ENCODE results near the gene CRYBG1.

The CRYBG1 gene

DNA sequence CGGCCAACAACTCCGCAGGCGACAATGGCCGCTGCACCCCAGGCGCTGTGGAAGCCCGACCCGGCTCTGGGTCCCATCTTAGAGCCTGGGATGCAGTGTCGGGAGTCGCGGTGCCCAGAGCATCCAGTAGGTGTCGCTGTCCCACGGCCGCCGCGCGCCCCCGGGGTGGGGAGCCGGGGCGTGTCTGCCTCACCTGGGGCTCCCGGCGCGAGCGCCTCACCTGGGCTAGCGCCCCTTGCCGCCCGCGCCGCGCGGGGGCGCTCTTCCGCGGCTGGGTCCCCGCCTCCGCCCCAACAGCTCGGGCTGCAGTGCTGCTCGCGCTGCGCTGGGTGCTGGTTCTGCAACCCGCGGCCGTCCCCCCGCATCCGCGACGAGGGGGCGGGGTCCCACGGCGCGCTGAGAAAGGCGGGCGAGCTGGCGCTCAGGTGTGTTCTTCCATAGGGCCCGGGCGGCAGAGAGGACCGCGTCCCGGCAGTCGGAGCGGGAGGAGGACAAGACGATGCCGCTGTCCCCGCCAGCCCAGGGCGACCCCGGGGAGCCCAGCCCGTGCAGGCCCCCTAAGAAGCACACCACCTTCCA is at the start of gene CRYBG1:
TSS of gene CRYBG1 (plus strand) at position 308 of the 579 bp plus-strand sequence. CDS start at position 500, 192 bp downstream.
- in situ Hi-C loops (cut with MboI; ENCODE audit: low sequenced_read_pairs) = no loop called here

DNA sequence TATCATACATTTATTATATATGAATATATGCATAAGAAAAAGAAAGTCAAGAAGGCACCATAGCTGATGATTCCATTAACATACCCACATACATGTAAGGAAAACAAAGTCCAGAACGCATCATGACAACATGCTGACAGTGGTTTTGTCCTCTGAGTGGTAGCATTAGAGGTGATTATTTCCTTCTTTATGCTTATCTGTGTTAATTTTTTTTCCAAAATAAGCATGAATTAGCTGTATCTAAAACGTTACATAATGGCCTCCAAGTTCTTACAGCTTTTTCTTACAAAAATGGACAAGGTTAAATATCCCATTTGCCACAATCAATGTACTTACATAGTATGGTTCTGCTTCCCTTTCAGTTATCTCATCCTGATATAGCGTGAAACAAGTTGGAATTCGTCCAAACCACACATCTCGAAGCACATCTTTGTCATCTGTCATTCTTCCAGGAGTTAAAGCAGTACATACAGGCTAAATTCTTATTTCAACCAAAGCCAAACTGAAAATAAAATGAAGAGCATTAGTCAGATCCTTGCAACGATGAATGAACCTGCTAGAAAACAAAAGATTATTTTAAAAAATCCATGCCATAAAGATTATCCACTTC is 44.6 kb upstream of the CRYBG1 start:
- in situ Hi-C loops (cut with MboI; ENCODE audit: low sequenced_read_pairs) = no loop called here

DNA sequence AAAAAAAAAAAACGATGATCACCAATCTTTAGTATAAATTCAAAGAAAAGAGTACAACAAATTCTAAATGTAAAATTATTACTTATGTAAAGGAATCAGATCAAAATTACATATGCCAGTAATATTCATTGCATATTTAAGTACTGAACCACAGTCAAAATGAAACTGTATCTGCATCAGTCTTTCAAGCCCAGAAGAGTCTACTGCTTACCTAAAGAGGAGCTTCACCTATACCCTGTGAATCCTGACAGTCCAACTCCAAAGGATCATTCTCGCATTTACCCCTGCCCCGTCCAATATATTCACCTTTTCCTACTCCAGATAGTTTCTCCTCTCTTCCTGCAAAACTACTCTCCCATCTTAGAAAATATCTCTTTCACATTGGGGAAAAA is 44.1 kb upstream of the CRYBG1 start:
- in situ Hi-C loops (cut with MboI; ENCODE audit: low sequenced_read_pairs) = no loop called here

DNA sequence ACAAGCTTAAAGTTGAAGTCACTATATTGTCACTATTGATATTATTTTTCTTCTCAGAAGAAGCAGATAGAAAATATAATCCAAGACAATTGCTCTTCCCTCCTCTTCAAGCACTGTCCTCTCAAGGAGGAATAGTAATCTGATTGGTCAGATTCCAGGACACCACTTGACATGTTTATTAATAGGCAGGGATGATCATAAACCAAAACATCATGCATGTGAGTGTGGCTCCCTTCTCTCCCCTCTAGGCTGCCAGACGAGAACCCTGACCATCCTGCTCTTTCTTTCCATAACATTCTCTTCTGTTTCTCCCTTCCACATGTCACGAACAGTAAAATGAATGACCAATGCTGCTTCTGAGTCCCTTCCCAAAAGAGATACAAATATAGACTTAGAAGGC is 42.5 kb upstream of the CRYBG1 start:
- in situ Hi-C loops (cut with MboI; ENCODE audit: low sequenced_read_pairs) = no loop called here

DNA sequence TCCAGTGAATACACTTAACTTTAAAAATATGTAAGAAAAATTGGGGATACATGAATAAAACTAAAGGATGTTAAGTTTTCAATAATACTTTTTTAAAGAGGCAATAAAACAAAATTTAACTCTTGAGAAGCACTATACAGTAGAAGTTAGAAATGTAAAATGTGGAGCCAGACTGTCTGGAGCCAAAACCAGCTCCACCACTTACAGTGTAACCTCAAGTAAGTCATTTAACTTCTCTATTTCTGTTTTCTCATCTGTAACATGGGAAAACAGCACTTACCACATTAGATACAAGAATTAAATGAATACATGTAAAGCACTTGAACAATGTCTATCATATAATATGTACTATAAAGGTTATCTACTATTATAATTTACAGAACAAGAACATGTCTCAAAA is 41.7 kb upstream of the CRYBG1 start:
- in situ Hi-C loops (cut with MboI; ENCODE audit: low sequenced_read_pairs) = no loop called here

DNA sequence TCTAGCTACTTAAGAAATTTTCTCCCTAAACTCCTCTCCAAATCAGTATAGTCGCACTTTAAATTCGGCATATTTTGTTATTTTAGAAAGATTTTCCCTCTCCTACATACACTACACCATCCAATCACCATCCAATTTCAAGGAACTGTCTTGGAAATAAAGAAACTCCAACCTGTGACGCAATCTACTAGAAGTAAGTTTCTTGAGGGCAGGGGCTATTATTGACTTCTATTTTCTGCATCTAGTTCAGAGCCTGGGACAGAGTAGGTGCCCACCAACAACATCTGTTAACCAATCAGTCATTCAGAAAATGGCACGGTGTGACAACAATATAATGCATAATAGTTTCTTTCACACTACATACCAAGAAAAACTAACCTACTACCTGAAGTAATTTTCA is 38.6 kb upstream of the CRYBG1 start:
- in situ Hi-C loops (cut with MboI; ENCODE audit: low sequenced_read_pairs) = no loop called here

DNA sequence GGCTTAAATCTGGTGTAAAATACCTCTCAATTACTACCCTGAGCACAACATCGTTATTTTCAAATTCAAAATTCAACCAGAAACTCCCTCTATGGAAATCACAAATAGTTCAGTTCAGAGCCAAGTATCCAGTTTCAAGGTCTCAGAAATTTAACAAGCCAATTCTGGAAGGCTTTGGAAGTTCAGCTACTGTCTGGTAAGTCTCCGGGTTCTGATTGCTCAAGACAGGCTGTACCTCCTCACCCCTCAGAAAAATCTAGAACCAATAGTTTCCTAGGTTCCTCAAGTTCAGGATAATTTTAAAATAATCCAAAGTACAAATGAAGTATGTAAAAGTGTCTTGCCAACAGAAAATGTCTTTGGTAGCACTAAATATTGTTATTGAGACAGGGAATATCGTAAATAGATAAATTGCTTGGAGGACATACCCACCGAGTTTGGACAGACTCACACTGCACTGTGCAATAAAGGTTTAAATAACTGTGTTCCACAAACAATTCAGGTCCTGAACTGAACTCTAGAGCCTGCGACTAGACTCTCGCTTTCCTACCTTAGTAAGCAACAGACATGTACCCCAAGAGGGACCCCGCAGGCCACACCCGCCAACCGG is 35.7 kb upstream of the CRYBG1 start:
- in situ Hi-C loops (cut with MboI; ENCODE audit: low sequenced_read_pairs) = loop anchor here (25.0 kb wide), 1 partner anchor 237 kb away; no protein-coding TSS in a partner anchor

GRCh38 chr6:106325336-106326178 is 35.0 kb upstream of the CRYBG1 start, which contains the start of gene ATG5:
ATG5 (minus strand) TSS chr6:106325760; CDS start chr6:106316208, 9,552 bp downstream.
- in situ Hi-C loops (cut with MboI; ENCODE audit: low sequenced_read_pairs) = loop anchor here (25.0 kb wide), 1 partner anchor 237 kb away; no protein-coding TSS in a partner anchor

- in situ Hi-C loops (cut with MboI; ENCODE audit: low sequenced_read_pairs) = loop anchor here (25.0 kb wide), 1 partner anchor 227 kb away; no protein-coding TSS in a partner anchor
These were observed 25.7 kb upstream of the CRYBG1 start for GRCh38 chr6:106334646-106335448.

DNA sequence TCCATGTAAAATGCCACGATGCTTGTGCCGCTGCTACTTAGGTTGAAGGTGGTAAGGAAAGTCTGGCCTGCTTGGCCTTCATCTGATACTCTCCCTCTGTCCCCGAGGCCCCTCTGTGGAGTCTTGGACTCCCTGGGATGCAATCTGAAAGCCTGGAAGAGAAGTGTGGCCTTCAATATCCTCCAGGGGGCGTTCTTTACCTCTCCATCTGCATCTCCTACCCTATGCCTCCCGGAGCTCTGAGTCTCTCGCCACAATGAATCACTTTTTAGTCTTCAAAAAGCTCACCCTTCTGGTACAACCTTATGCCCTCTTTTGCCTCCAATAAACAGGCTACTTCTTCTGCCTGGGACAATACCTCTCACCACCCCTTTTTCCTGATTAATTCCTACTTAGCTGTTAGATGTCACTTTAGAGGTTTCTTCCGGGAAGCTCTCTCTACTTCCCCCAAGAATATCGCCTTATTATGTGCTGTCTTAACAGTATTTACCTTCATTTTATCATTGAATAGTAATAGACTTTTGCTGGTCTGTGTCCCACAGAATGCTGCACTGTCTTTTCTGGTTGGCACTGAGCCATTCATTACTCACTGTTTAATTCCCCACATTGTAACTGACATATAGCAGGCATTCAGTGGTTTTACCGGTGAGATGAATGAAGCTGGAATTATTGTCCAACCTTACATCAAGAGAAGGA is 21.0 kb upstream of the CRYBG1 start:
- in situ Hi-C loops (cut with MboI; ENCODE audit: low sequenced_read_pairs) = loop anchor here (10.0 to 25.0 kb wide), 2 partner anchors 223 to 645 kb away; no protein-coding TSS in a partner anchor

- in situ Hi-C loops (cut with MboI; ENCODE audit: low sequenced_read_pairs) = loop anchor here (10.0 to 25.0 kb wide), 2 partner anchors 215 to 638 kb away; no protein-coding TSS in a partner anchor
These were observed 13.3 kb upstream of the CRYBG1 start for GRCh38 chr6:106347219-106347618.

DNA sequence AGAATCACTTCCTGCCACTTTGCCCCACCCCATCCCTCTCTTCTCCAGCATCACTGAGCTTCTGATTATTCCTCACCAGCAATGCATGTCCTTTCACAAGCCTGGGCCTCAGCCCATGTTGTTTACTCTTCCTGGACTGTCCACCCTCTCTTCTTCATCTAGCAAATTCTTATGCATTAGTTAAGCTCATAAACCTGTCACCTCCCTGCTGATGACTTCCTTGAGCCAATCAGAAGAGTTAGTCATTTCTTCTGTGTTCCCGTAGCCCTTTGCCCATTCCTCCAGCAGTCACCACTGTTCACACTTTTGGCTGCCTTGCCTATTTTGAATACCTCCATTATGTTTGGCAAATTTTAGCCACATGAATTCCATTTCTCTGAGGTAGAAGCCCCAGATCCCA is 4.1 kb upstream of the CRYBG1 start:
- in situ Hi-C loops (cut with MboI; ENCODE audit: low sequenced_read_pairs) = no loop called here

DNA sequence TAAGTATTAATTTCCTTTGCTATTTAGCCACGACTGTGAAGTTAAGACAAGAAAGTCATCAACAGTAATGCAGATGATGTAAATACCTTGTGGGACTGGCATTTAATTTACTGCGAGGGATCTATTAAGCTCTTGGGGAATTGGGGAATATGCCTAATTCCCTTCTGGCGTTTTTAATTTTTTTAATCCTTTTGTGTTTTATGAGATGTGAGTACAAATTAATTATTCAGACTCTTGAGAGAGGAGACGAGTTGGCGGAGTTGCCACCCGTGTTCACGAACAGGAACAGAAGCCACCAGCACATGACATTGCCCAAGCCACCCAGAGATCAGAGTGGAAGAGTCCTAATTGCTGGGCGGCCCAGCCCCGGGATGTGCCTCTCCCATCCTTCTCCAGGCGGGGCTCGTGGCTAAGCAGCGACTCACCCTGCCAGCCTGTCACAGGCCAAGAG is 533 bp upstream of the CRYBG1 start:
- in situ Hi-C loops (cut with MboI; ENCODE audit: low sequenced_read_pairs) = no loop called here

DNA sequence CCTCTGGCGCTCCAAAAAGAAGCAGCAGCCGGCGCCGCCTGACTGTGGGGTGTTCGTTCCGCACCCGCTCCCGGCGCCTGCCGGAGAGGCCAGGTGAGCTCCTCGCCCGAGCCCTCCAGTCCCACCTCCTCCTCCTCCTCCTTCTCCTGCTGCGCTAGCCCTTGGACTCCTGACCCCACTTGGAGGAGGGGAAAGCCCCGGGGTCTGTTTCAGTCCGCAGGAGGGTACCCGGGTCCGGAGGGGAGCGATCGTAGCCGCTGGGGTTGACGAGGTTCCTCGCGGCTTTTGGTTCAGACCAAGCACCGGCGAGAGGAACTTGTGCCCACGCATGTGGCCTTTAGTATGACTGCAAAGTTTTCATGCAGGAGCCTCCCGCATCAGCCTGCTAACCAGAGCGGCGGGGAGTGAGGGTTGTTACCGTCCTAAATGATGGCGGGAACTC is 493 bp downstream of the CRYBG1 start:
- in situ Hi-C loops (cut with MboI; ENCODE audit: low sequenced_read_pairs) = no loop called here

DNA sequence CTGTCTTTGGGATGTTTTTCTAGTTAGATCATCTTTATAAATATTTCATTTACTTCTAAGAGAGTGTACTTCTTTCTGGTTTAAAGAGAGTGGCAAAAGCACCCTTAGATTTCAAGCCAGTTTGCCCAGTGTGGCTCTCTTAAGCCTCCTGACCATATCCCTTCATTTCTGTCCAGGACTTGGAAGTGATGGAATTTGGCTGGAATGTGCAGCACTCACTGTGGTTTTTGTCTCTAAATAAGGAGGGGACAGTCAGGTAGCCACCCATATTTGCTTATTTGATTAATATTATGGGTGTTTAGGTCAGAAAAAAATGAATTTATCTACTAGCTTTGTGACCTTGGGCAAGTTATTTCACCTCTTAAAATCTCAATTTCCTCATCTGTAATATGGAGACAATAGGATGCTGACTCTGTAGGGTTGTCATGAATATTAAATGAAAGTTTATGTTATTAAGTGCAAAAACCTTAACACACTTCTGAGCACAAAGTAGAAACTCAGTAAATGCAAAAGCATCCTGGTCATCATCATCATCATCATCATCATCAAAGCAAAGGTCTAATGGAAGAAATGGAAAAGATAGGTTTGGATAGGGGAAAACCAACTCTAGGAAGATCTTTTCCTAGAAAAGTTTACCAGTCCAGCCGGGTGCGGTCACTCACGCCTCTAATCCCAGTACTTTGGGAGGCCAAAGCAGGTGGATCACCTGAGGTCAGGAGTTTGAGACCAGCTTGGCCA is 3.1 kb downstream of the CRYBG1 start:
- in situ Hi-C loops (cut with MboI; ENCODE audit: low sequenced_read_pairs) = no loop called here

DNA sequence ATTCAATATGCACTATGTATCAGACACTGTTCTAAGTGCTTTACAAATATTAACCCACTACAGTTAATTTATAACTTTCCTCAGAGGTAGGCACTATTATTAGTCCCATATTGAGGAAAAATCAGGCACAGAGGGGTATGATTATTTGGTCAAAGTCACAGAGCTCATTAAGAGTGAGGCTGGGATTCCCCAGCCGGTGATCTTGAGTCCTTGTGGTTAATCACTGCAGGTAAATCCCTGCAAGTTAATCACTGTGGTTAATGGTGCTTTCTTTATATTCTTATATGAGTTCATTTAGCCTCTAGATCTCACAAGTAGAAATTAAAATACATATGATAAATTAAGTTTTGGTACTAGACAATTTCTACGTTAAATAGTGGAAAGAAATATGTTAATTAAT is 9.2 kb downstream of the CRYBG1 start:
- in situ Hi-C loops (cut with MboI; ENCODE audit: low sequenced_read_pairs) = no loop called here

GRCh38 chr6:106370639-106371038 is 10.1 kb downstream of the CRYBG1 start:
- in situ Hi-C loops (cut with MboI; ENCODE audit: low sequenced_read_pairs) = no loop called here

DNA sequence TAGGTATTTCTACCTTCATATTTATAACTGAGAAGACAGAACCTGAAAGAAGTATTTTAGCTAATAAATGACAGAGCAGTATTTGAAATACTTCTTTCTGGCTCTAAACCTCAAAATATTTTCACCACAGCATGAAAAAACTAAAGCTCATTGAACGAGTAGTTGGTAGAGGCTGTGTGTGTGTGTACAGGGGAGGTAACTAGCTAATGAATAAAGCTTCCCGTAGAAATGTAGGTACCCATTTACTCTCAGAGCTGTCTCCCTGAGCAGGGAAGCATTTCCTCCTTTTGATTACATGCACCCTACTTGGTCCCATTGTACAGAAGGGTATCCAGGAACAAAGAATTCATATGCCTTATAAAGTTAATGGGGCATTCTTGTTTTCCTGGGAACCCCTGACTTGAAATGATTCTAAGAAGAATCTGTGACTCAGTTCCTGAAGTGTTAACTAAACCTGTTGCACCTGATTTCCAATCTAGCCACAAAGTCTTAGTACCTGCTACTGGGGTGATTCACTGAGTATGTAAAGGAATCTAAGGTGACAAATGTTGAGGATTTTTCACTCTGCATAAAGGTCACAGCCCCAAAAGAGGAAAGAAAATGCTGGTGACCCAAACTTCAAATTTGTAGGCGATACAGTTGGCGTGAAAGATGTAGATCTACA is 12.5 kb downstream of the CRYBG1 start:
- in situ Hi-C loops (cut with MboI; ENCODE audit: low sequenced_read_pairs) = no loop called here
